Measurements from ENCODE around the gene CIPC.

Gene CIPC

DNA sequence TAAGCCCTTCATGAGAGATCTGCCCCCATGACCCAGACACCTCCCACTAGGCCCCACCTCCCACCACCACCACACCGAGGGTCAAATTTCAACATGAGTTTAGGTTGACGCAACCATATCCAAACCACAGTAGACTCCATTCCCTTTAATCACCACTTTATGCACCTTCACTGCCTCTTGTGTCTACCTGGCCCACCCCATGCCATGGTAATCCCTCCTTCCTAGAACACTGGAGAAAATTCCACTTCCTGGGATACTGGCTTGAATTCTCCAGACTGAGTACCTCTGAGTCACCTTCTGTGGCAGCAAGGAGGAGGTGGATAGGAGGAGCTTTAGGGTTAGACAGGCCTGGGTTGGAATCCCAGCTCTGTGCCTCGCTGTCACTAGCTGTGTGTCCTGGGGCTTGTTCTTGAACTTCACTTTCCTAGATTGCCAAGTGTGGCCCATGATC lies 26.1 kb upstream of the CIPC start:
- DNase-seq, result peak; percentile 80

DNA sequence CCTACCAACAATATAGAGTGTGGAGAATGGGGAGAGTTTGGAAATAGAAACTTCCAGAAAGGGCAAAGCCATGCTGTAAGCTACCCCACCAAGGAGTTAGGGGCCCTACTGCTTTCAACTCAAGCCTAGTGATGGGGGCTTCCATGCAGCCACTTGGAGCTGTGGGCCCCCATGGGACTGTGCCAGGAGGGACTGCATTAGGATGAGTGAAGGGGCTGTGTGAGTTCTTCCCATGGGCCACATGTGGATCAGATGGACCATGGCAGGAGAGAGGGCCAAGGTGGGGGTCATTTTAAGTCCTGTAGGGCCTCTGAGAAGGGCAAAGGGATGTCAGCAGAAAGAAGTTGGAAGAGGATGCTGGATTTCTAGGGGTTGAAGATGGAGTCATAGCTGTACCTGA lies 23.1 kb upstream of the CIPC start:
- no peak for DNase-seq

DNA sequence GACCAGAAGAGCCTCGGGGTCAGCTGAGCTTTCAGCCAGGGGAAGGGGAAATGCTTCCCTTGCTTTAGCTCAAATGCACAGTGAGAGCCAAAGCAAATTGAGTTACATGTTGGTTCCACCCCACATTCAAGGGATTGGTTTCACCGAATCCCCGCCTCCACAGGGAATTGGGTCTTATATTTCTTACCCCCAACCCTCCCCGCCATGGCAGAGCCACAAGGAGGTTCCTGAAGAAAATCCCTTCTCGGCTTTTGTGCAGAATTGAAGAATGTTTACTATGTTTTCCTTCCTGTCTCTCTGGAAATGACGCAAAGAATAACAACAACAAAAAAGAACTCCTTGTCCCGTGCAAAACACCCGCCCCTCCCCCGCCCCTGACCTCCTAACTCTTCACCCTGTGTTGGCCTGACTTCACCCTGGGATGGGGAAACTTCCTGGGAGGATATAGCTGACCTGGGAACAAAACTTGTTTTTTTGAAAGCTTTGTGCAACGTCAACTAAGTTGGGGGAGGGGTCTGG lies 21.9 kb upstream of the CIPC start:
- no peak for DNase-seq

DNA sequence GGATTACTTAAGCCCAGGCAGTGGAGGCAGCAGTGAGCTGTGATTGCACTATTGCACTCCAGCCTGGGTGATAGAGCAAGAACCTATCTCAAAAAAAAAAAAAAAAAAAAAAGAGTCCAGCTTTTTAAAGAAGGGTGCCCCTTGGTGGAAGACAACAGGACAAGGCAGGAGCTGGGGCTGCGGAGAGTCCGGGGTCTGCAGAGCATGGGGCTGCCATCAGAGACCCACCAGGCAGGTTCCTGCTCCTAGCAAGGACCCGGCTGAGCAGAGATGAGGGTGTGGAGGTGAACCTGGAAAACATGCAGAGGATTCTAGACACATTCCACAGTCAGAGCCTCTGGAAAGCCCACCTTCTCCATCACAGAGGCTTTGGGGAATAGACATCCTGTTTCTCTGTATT lies 21.0 kb upstream of the CIPC start:
- DNase-seq, result no peak

DNA sequence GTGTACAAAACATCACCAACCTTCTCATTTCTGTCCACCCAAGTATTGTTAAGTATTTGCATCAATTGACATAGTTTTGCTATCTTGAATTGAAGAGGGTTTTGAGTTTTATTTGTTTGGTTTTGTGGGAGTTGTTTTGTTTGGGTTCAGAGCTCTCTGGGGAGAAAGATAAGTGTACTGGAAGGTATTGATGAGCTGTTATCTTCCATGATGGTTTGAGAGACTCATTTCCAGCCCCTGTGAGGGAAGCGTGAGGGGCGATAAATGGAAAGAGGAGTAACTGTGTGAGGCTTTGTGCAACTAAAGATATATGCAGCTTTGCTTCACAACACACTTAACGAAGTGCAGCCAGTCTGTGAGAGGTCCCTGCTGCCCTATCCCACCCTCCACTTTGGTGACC lies 15.7 kb upstream of the CIPC start:
- DNase-seq, result no peak

DNA sequence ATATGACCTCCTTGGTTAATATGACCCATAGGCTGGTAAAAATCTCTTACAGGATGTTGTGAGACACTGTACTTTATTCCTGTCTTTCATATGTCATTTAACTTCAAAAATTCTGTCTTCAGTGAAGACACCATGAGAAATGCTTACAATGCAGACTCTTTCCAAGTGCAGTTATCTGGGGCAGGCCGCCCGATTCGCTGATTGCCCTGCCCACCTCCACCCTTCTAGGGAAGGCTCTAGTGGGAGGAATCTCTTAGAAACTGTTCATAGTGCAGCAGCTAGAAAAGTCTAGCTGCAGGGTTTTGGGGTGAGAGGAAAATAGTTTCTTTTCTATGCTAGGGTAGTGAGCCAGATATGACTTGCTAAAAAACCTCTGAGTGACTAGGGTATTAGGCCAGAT lies 15.0 kb upstream of the CIPC start:
- no peak for DNase-seq

DNA sequence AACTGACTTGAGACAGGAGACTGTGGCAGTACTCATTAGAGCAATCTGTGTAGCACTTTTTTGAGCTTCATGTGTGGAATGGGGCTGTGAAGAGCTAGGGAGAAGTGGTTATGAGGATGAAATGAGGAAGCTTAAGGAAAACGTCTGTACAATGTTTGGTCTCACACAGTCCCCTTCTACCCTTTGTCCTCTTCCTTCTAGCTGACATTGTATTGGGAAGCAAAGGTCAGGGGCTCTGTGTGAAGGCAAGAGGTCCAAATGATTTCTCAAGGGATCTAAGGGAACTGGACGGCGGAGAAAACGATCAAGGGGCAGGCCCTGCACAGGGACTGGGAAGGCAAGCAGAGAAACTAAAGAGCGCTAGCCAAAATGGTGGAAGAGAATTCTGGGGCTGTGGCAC lies 13.1 kb upstream of the CIPC start:
- DNase-seq, result no peak

DNA sequence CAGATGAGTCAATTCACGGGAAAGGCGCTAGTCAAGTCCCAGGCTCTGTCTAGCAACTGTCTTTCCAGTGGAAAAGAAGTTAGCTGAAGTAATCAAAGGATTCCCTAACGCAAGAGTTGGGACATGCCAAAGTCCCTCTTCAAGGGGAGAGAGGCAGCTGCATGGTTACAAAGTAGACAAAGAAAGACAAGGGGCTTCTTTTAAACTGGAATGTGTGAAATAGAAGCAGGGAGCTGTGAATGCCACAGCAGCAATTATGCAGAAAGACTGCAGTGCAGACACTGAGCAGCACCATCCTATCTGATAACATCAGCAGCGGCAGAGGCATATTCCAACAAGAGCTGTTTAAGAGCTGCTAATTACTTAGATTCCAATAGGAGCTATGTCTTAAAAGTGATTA lies 12.5 kb upstream of the CIPC start:
- no peak for DNase-seq

DNA sequence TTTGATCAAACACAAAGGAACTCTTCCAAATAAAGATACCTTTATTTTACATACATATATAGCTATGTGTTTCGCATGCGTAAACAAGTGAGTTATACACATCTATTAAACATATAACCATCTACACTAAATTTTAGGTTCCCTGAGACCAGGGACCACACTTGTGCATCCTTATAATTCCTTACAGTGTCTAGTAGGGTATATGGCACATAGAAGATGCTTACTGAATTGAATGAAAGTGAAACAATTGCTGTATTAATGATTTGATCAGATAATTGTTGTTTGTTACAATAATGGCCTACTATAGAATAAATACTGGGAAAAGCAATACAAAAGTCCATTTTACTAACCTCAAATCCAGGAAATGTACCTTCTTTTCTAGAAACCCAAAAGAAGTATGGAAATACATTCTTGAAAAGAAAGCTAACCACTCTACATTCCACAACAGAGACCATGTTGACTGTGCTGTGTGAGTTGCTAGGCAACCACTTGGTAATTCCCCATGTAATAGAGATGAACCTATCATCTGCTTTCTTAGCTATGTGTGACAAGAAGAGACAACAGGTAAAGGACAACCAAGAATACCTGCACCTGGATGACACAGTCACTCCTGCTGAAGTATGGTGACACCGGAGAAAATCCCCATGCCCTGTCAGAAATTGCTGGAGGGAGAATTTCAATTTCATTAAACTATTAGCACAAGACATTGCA lies 11.9 kb upstream of the CIPC start:
- DNase-seq, result peak; percentile 57

DNA sequence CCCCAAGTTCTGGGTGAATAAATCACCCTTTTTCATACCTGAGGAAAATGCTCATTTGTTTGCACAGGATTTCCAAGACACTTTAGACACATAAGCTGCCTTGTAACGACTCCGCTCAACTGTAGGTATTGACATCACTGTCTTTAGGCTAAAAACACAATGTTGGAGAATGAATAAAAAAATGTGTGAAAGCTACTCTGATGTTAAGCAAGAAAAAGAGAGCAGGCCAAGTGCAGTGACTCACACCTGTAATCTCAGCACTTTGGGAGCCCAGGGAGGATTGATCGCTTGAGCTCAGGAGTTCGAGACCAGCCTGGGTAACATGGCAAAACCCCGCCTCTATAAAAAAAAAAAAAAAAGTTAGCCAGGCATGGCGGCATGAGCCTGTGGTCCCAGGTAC lies 11.1 kb upstream of the CIPC start:
- DNase-seq, result no peak

DNA sequence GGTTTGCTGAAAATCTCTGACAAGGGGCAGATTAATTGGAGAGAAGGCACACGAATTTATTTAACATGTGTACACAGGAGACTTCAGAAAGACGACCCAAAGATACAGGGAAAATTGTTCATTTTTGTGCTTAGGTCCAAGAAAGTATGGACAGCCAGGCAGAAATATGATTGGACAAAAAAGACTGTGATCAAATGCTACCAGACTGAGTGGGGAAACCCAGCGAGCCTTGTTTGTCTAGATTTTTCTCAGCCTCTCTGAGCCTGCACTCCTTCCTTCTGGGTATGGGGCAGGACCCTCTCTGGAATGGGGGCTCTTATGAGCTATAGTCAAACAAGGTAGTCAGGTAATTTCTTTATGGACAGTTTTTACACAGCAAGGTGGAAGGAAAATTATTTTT lies 10.4 kb upstream of the CIPC start:
- no peak for DNase-seq

DNA sequence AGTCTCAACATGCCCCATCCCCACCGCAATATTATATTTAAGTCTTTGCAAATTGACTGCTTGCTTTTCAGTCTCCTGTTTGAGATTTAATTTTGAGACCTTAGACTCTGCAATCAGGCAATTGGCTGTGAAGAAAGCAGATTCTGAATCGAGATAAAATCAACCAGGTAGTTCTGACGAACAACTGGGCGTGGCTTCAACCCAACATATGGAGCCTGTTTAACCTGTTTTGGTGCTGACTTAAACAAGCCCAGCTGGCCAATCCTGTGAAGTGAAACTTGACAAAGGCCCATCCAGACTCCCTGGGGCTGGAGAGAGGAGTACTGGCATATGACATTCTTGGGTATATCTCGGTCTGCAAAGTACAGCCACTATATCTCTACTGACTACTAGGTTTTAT lies 9.8 kb upstream of the CIPC start:
- DNase-seq, result no peak

DNA sequence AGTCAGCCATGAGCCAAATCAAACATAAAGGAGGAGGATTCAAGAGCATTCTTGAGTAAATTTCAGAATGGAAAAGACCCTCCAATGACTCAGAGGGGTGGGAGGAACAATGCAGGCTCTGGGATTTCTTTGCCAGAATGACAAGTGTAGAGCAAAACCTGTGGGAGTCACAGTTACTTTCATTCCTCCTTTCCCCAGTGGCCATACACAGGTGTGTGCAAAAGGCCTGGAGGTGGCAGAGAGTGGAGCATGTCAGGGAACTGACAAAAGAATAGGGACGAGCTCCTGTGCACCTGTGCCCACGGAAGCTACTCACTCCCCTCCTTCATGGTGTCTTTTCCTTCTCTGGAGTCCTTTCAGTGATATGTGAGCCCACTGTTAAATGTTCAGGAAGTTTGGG lies 9.4 kb upstream of the CIPC start:
- DNase-seq, result no peak

DNA sequence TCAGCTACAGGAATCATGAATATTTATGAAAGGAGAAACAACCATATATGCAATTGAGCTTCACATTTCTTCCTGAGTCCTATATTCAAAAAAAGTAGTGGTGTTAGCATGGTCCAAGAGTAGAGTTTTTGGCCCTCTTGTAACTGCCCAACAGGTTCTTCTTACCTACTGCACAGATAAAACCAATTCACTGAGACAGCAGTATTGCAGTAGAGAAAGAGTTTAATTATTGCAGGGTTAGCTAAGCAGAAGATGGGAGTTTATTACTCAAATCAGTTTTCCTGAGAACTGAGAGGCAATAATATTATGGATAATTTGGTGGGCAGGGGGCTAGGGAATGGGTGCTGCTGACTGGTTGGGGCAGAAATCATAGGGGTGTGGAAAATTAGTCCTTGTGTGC lies 6.5 kb upstream of the CIPC start:
- no peak for DNase-seq

DNA sequence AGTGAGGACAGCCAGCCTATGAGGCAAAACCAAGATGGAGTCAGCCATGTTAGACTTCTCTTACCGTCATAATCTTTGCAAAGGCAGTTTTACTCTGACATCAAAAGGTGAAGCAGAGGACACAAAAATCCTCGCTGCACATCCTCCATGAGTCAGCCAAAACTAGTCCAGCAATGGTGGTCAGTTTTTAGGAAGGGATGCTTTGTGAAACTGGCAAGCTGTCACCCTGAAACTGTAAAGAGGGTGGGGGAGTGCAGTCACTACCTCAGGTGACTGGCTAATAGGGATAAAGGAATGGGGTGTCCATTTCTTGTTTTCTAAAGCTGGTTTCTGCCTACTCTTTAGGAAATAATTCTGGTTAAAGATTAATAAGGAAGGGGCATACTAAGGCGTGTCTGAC lies 5.4 kb upstream of the CIPC start:
- no peak for DNase-seq

DNA sequence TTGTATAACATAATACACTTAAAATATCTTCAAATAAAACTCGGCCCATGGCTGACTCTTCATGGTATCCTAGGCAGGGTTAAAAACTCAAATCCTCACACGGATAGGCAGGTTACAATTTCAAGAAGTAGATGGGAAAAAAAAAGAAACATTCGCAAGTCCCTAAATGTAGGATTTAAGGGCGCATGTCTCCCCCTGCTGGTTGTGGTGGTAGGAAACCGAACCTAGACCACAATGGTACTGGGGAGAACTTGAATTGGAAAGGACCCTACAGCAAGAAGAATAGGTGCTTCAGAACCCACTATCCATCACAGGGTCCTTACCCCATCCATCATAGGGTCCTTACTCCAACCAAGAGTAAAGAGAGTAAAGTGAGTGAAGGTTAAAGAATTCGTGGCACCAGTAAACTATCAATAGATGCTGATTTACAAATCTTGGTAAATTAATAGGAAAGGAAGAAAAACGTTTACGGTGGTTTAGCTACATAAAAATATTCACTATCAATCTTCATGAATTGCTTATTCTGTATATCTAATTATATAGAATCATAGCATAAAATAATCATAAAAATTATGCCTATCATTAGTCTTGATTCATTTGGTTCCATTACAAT lies 3.3 kb upstream of the CIPC start:
- peak; percentile 51 for DNase-seq

DNA sequence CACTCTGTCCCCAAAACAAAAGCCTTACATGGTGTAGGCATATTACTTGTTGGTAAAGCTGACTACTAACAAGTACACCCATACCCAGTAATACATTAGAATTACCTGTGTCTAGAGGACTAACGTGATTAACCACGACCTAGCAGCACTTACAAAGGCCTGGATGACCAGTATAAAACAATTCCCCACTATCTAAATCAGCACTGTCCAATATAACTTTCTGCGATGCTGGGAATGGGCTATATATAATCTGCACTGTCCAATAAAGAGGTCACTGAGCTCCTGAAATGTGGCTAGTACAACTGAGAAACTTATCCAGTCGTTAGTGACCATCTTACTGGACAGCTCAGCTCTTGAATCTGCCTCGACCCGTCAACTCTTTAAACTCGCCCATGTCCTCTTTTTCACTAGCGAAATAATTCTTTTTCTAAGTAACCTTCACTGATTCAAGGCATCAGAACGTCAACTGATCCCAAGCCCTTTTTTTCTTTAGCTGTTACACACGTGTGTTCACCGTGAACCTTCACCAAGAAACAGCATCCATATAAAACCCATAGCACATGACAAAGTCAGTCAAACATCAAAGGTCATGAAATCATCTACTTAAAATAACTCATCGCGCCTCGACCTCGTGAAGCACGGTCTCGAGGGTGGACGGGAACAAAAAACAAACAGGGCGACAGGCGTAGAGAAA lies 905 bp upstream of the CIPC start:
- peak; percentile 5 for DNase-seq

DNA sequence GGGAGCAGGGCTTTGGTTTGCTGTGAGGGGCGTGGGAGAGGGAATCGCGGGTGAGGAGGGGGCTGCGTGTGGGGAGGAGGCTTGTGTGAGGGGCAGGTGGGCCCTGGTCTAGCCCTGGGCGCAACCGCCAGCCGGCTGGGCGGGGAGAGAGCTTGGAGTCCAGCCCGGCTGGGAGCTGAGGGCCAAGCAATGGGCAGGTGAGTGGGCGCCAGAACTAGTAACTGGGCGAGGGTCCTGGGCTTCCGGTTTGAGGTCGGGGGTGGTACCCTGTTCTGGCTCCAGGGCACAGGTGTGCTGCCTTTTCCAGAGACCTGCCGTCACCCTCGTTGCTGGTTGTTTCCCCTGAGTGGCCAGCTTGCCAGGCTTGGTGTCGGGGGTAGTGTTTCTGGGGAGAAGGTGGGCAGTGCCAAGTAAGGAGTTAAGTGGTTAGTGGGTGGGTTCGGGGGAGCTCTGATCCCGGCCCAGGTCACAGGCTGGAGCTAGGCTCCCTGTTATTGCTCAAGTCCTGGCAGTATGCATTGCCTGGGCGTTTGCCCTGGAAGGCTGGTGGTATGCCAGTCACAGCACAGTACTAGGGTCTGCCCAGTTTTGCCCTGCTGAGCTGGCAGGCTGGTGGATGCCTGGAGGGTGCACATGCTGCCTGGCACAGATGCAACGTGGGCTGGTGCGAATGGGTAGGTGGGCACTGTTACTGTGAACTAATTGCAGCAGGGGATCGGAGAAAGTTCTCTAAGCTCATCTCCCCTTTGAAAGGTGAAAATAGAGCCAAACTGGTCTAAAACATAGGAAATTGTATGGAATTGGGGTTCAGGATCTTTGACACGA lies 683 bp downstream of the CIPC start:
- no peak for DNase-seq

DNA sequence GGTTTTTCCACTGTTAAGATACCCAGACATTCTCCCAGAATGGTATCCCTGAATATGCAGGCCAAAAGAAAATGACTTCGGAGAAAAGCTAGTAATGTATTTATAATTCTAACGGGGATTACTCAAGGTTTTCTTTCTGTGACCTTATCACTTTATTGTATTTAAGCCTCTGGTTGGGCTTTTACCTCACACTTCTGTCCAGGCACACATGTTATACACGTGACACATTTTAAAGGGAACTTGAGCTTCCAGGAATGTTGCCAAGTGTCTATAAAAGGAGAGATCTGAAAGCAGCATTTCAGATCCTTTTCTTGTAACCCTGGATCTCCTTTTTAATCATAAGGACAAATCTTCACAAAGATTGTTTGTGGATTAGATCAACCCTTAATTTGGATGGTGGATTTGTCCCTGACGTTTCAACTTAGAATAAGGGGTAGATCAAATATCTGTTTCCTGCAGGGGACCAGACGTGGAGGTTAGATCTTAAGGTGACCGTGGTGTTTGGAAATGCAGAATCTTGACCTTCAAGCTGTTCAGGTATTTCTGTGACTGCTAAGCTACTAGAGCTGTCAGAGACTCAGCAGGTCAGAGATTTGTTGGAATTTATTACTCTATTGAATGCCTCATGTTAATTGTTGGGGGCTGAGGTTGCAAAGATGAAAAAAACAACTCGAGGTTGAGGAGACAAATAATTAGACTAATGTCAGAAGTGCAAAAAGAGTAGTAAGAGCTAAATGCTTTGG lies 1.5 kb downstream of the CIPC start:
- DNase-seq, result no peak

DNA sequence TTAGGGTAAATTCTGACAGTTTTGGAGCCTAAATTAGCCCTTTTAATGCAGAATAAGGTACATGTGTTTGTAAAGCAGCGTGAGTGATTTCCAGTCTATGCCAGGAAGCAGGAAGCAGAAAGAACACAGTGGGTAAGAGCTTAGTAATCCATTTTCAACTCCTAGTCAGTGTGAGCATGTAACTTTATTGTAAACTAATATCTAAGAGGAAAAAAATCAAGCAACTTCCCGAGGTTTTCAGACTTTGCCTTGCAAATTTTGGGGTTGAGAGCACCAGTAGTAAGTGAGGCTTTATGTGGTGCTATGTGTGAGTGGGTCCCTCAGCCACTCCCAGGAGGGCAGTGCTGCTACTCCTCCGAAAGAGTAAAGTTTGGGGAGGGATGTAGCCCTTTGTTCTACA lies 2.9 kb downstream of the CIPC start:
- no peak for DNase-seq

DNA sequence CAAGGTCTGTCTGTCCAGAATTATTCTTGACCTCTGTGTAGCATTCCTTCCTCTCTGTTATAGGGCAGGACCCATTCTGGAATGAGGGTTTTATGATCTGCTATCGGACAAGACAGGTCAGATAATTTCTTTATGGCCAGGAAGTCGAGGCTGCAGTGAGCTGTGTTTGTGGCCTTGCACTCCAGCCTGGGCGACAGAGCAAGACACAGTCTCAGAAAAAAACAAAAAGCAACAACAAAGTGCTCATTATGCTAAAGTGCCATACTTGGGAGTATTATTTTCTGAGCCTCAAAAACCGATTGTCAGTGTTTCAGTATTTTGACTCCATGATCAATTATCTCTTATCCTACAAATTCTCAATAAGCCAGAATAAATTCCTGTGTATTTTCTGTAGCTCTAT lies 4.1 kb downstream of the CIPC start:
- DNase-seq, result no peak

DNA sequence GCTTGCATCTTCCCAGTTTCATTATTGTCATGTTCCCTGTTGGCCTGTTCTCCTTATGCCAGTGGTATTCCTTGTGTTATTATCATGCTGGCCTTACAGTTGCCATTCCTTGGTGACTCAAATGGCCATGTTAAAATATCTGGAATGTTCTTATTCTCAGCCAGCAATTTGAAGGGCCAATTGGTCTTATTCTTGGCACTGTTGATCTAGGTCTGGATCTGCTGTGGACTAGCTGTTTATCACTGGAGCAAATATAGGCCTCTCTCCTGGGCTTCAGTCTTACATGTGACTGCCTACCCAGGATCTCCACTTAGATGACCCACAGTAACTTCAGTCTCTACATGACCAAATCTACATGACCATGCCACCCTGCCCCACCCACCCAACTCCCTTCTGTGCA lies 5.4 kb downstream of the CIPC start:
- no peak for DNase-seq

DNA sequence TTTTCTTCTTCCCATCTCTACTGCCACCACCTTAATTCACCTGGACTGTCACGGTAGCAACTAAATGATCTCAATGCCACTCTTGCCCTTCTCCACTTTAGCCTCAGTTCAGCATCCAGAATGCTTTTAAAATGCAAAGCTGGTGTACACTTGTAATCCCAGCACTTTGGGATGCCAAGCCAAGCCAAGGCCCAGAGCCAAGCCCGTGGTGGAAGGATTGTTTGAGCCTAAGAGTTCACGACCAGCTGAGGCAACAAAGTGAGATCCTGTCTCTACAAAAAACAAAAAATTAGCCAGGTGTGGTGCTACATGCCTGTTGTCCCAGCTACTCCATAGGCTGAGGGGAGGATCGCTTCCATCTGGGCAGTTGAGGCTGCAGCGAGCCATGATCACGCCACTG lies 5.9 kb downstream of the CIPC start:
- DNase-seq, result no peak

All from NCI-H226 (cell line).